ENCODE results near the gene LENG1. TPM values are rescaled to one million over a fixed set of nuclear protein-coding genes. Genes with fewer than 3 reads are reported as not detected.

The LENG1 gene
- total RNA-seq, 6 experiments from 2014 or later = 1.2 to 3.5 (median 3.2) TPM

- Histone ChIP-seq H3K4me1 (peaks cover 0 to 29% (median 11%) of the 10 kb centered on the region in 4 donors), H3K27me3 (no peaks in the 10 kb centered on the region), H3K27ac (peak overlapping the region; percentile 76 to 93 (median 92)), H3K9me3 (no peaks in the 10 kb centered on the region), H3K4me3 (peak overlapping the region; percentile 90 to 99 (median 93)), H3K36me3 (peaks cover 2 to 44% (median 17%) of the 10 kb centered on the region in 4 donors)
- intact Hi-C loops (cut with DNase I) = no loop called here
- WGBS (ENCODE audit: insufficient coverage, low coverage, low lambda C conversion rate, missing lambda C conversion rate) = 7% methylated on average over 19 of the region's 19 CpGs
- TF ChIP-seq POLR2A (IDR thresholded peaks at IDR 0.05) = no peak
- TF ChIP-seq, protein P1, sequence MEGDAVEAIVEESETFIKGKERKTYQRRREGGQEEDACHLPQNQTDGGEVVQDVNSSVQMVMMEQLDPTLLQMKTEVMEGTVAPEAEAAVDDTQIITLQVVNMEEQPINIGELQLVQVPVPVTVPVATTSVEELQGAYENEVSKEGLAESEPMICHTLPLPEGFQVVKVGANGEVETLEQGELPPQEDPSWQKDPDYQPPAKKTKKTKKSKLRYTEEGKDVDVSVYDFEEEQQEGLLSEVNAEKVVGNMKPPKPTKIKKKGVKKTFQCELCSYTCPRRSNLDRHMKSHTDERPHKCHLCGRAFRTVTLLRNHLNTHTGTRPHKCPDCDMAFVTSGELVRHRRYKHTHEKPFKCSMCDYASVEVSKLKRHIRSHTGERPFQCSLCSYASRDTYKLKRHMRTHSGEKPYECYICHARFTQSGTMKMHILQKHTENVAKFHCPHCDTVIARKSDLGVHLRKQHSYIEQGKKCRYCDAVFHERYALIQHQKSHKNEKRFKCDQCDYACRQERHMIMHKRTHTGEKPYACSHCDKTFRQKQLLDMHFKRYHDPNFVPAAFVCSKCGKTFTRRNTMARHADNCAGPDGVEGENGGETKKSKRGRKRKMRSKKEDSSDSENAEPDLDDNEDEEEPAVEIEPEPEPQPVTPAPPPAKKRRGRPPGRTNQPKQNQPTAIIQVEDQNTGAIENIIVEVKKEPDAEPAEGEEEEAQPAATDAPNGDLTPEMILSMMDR (IDR thresholded peaks at IDR 0.05) = no peak
- DNase-seq = no peak
- no peak for ATAC-seq
These were observed 639 bp downstream of the LENG1 start for GRCh38 chr19:54158812-54159351.

GRCh38 chr19:54156953-54157352 lies 2.6 kb downstream of the LENG1 start:
- peaks cover 4 to 63% (median 27%) of the 10 kb centered on the region in 4 donors for H3K36me3 ChIP-seq
- peaks cover 0 to 22% (median 3%) of the 10 kb centered on the region in 4 donors for H3K4me1 ChIP-seq
- no peaks in the 10 kb centered on the region for H3K9me3 ChIP-seq
- no peak overlapping the region for H3K27ac ChIP-seq
- TF ChIP-seq, protein P1 (IDR thresholded peaks at IDR 0.05) = no peak
- H3K27me3 ChIP-seq = no peaks in the 10 kb centered on the region
- no peak overlapping the region for H3K4me3 ChIP-seq
- DNase-seq (no peak), ATAC-seq (no peak)
- intact Hi-C loops (cut with DNase I) = no loop called here
- WGBS (ENCODE audit: insufficient coverage, low coverage, low lambda C conversion rate, missing lambda C conversion rate) = 100% methylated on average over 2 of the region's 3 CpGs

DNA sequence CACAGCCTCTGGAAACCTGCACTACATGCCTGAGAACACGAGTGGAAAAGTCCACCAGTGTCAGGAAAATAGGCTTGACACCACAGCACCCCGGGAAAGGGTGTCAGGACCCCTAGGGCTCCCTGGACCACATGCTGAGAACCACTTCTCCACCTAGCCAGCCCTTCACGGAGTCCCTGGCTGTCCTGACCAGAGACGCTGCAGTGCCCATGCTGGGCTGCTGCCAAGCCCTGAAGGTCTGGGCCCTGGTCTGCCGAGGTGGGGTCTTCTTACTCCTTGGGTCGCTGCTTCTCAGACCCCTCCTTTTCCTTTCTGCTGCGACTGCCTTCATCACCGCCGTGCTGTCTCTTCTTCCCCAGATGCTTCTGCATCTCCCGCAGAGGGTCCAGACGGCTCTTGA lies 3.0 kb downstream of the LENG1 start:
- ATAC-seq = no peak
- Histone ChIP-seq H3K4me3 (no peak overlapping the region), H3K9me3 (no peaks in the 10 kb centered on the region), H3K27me3 (no peaks in the 10 kb centered on the region), H3K4me1 (peaks cover 0 to 19% (median 3%) of the 10 kb centered on the region in 4 donors), H3K27ac (no peak overlapping the region), H3K36me3 (peaks cover 4 to 68% (median 27%) of the 10 kb centered on the region in 4 donors)
- TF ChIP-seq, protein P1 (IDR thresholded peaks at IDR 0.05) = no peak
- no peak for TF ChIP-seq POLR2A (IDR thresholded peaks at IDR 0.05)
- WGBS (ENCODE audit: insufficient coverage, low coverage, low lambda C conversion rate, missing lambda C conversion rate) = 86% methylated on average over 4 of the region's 11 CpGs
- no peak for DNase-seq
- intact Hi-C loops (cut with DNase I) = no loop called here

GRCh38 chr19:54155694-54156093 lies 3.8 kb downstream of the LENG1 start:
- peaks cover 4 to 72% (median 28%) of the 10 kb centered on the region in 4 donors for H3K36me3 ChIP-seq
- no peak for TF ChIP-seq POLR2A (IDR thresholded peaks at IDR 0.05)
- TF ChIP-seq, protein P1 (IDR thresholded peaks at IDR 0.05) = no peak
- peaks cover 0 to 16% (median 3%) of the 10 kb centered on the region in 4 donors for H3K4me1 ChIP-seq
- no peaks in the 10 kb centered on the region for H3K27me3 ChIP-seq
- DNase-seq (no peak), ATAC-seq (no peak)
- no peaks in the 10 kb centered on the region for H3K9me3 ChIP-seq
- intact Hi-C loops (cut with DNase I) = no loop called here
- H3K27ac ChIP-seq = no peak overlapping the region
- H3K4me3 ChIP-seq = no peak overlapping the region
- WGBS (ENCODE audit: insufficient coverage, low coverage, low lambda C conversion rate, missing lambda C conversion rate) = no CpG with 5 or more reads among the region's 19 CpGs
